GM13976 (cell line): ENCODE data around the gene LCE4A.
"Not testable (repeated sequence)": the region's sequence is repeated elsewhere in the genome, so short reads cannot be mapped to it uniquely, and the experiment has no call there.

ENCODE experiments used
- DNase-seq: peaks from one replicate; pipeline ENCODE4 v3.0.0; 2012; ENCODE audit warnings: low spot score
- in situ Hi-C: fragments of 300-500 bp; cut with MboI; formaldehyde crosslinking; loops from one replicate; pipeline ENCODE4 v1.12.0; 2022; ENCODE audit warnings: low sequenced_read_pairs, mixed read lengths, inconsistent platforms; ENCODE audit not compliant: unreplicated experiment
- TF ChIP-seq, protein P1 (sequence below): IDR thresholded peaks from 2 replicates; pipeline ENCODE4 v1.5.1; 2012; ENCODE audit warnings: borderline replicate concordance, mild to moderate bottlenecking; ENCODE audit not compliant: insufficient read depth; ENCODE audit errors: extremely low read depth, missing control alignments, control extremely low read depth

The LCE4A gene

DNA sequence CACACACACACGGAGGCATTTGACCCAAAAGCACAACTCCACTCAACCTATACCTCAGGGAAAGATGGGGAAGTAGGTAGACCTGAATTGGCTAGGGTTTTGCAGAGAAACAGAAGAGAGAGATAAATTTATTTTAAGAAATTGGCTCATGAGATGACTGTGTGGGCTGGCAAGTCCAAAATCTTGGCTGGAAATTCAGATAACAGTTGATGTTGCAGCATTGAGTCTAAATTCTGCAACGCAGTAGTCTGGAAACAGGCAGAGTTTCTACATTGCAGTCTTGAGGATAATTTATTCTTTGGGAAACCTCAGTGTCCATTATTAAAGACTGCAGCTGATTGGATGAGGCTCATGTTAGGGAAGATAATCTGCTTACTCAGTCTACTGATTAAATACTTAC lies 26.3 kb upstream of the LCE4A start:
- DNase-seq, result no peak
- in situ Hi-C loops, result no loop called here
- TF ChIP-seq, protein P1, sequence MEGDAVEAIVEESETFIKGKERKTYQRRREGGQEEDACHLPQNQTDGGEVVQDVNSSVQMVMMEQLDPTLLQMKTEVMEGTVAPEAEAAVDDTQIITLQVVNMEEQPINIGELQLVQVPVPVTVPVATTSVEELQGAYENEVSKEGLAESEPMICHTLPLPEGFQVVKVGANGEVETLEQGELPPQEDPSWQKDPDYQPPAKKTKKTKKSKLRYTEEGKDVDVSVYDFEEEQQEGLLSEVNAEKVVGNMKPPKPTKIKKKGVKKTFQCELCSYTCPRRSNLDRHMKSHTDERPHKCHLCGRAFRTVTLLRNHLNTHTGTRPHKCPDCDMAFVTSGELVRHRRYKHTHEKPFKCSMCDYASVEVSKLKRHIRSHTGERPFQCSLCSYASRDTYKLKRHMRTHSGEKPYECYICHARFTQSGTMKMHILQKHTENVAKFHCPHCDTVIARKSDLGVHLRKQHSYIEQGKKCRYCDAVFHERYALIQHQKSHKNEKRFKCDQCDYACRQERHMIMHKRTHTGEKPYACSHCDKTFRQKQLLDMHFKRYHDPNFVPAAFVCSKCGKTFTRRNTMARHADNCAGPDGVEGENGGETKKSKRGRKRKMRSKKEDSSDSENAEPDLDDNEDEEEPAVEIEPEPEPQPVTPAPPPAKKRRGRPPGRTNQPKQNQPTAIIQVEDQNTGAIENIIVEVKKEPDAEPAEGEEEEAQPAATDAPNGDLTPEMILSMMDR, result no peak

DNA sequence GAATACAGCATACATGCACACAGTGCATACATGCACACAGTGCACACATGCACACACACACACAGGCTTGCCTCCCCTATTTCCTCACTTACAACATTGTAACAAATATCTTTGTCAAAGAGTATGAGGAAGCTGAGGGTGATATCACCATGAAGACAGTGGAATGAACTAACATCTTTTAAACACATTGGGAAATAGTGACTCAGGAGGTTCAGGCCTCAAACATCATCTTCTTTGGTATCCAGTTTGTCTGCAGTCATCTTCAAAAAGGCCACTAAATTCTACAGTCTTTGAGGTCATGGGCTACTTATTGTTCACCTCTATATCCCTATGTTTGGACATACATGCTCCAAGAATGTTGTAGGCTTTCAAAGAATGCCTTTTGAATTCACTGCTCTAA lies 24.1 kb upstream of the LCE4A start:
- DNase-seq, result no peak
- TF ChIP-seq, protein P1, result no peak
- in situ Hi-C loops, result no loop called here

GRCh38 chr1:152685823-152686222 lies 22.1 kb upstream of the LCE4A start, which contains the start of gene LCE2B:
LCE2B (plus strand) TSS chr1:152686123; CDS start chr1:152686844, 721 bp downstream.
- in situ Hi-C loops, DNase-seq: not testable (repeated sequence)

- in situ Hi-C loops, result no loop called here
- TF ChIP-seq, protein P1, result no peak
- DNase-seq, result no peak
These were observed 10.0 kb upstream of the LCE4A start, which contains the start of gene LCE2A for GRCh38 chr1:152697701-152698600. LCE2A (plus strand) TSS chr1:152698345; CDS start chr1:152698902, 557 bp downstream.

DNA sequence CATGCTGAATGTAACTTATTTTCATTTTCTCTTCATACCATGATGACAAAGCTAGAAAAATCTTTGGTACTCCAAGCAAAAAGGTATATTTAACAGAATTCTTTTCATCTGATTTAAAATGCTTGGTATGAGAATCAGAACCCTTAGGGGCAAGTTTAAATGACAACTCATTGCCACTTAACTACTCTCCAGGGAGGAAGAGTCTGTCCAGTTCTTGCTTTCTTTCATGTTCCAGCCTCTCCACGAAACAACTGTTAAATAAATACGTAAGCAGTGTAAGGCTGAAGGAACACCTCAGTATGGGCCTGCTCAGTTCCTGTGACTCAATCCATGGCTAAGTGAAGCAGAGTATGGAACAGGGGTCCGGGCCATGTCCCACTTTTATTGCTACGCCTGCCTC lies 8.2 kb upstream of the LCE4A start:
- TF ChIP-seq, protein P1, result no peak
- no peak for DNase-seq
- in situ Hi-C loops, result no loop called here

- in situ Hi-C loops, result no loop called here
- TF ChIP-seq, protein P1, result no peak
- DNase-seq, result no peak
These were observed 10.3 kb downstream of the LCE4A start for GRCh38 chr1:152718238-152718637.

DNA sequence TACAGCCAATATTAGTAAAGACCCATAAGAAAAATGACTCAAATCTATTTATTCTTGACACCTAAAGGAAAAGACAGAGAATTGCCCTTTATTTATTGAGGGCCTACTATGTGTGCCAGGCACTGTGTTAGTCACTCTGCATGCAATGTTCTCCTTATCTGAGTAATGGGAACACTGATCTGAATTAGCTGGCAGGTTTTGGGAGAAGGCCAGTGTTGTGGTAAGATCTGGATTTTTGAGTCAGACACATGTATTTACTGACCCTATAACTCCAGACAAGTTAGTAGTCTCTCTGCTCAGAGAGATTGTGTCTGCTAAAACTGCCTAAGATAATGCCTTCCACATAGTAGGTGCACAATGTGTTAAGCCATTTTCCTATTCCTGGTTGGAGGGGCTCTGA lies 17.3 kb downstream of the LCE4A start:
- no peak for DNase-seq
- in situ Hi-C loops, result no loop called here
- TF ChIP-seq, protein P1, result no peak
